ENCODE measurements around the gene KIAA1755.

KIAA1755 gene

GRCh38 chr20:38247166-38247509 lies 13.4 kb downstream of the KIAA1755 start:
- intact Hi-C loops (cut with DNase I), result no loop called here
- DNase-seq, result no peak

GRCh38 chr20:38246357-38247165 lies 14.0 kb downstream of the KIAA1755 start:
- intact Hi-C loops (cut with DNase I), result no loop called here
- peak in 13 of 42 donors; percentile 21 to 70 (median 47) for DNase-seq

- intact Hi-C loops (cut with DNase I), result no loop called here
- peak in 12 of 42 donors; percentile 7 to 67 (median 54) for DNase-seq
Measured at GRCh38 chr20:38245753-38246152, 14.8 kb downstream of the KIAA1755 start.

- intact Hi-C loops (cut with DNase I), result no loop called here
- DNase-seq, result no peak
Measured at GRCh38 chr20:38243709-38244020, 16.9 kb downstream of the KIAA1755 start.

GRCh38 chr20:38242848-38243708 lies 17.5 kb downstream of the KIAA1755 start:
- DNase-seq, result no peak
- intact Hi-C loops (cut with DNase I), result no loop called here

GRCh38 chr20:38241201-38241600 lies 19.3 kb downstream of the KIAA1755 start:
- intact Hi-C loops (cut with DNase I), result no loop called here
- DNase-seq, result no peak

- intact Hi-C loops (cut with DNase I), result no loop called here
- no peak for DNase-seq
Measured at GRCh38 chr20:38239441-38239840, 21.1 kb downstream of the KIAA1755 start.

- intact Hi-C loops (cut with DNase I), result no loop called here
- no peak for DNase-seq
Measured at GRCh38 chr20:38238829-38239228, 21.7 kb downstream of the KIAA1755 start.

- intact Hi-C loops (cut with DNase I), result no loop called here
- DNase-seq, result no peak
Measured at GRCh38 chr20:38237381-38237780, 23.2 kb downstream of the KIAA1755 start.

GRCh38 chr20:38231531-38232121 lies 28.9 kb downstream of the KIAA1755 start:
- intact Hi-C loops (cut with DNase I), result no loop called here
- peak in 1 of 42 donors; percentile 29 for DNase-seq

- intact Hi-C loops (cut with DNase I), result no loop called here
- DNase-seq, result peak in 1 of 42 donors; percentile 24
Measured at GRCh38 chr20:38230957-38231526, 29.5 kb downstream of the KIAA1755 start.

GRCh38 chr20:38230253-38230551 lies 30.3 kb downstream of the KIAA1755 start:
- no peak for DNase-seq
- intact Hi-C loops (cut with DNase I), result no loop called here

- DNase-seq, result peak in 4 of 42 donors; percentile 0 to 68 (median 30)
- intact Hi-C loops (cut with DNase I), result loop anchor here (10.0 kb wide), 1 partner anchor 95 kb away; no protein-coding TSS in a partner anchor
Measured at GRCh38 chr20:38229376-38230252, 30.9 kb downstream of the KIAA1755 start.

- DNase-seq, result no peak
- intact Hi-C loops (cut with DNase I), result loop anchor here (10.0 kb wide), 1 partner anchor 96 kb away; no protein-coding TSS in a partner anchor
Measured at GRCh38 chr20:38228436-38228835, 32.1 kb downstream of the KIAA1755 start.

- DNase-seq, result no peak
- intact Hi-C loops (cut with DNase I), result loop anchor here (10.0 kb wide), 1 partner anchor 97 kb away; no protein-coding TSS in a partner anchor
Measured at GRCh38 chr20:38227420-38228360, 32.8 kb downstream of the KIAA1755 start.

GRCh38 chr20:38226553-38226952 lies 34.0 kb downstream of the KIAA1755 start:
- intact Hi-C loops (cut with DNase I), result loop anchor here (10.0 kb wide), 1 partner anchor 98 kb away; no protein-coding TSS in a partner anchor
- no peak for DNase-seq

- intact Hi-C loops (cut with DNase I), result loop anchor here (10.0 kb wide), 1 partner anchor 99 kb away; no protein-coding TSS in a partner anchor
Measured at GRCh38 chr20:38225900-38226263, 34.7 kb downstream of the KIAA1755 start.

More at GRCh38 chr20:38225900-38226263, 34.7 kb downstream of the KIAA1755 start:
- peak in 1 of 42 donors; percentile 0 for DNase-seq

Measured in head of caudate nucleus (tissue), 42 donors.